GM12878 (cell line): ENCODE data around the gene MESD. TPM values are rescaled to one million over a fixed set of nuclear protein-coding genes. Genes with fewer than 3 reads are reported as not detected.

ENCODE experiments used
- ATAC-seq: fragments of 200-7000 bp; cut with Tn5 transposase; 3 replicates; pipeline ENCODE4 v1.9.1; 2020; ENCODE audit warnings: mild to moderate bottlenecking, moderate library complexity
- BruUV-seq: library from RNA; stranded (reverse); fragments of 400-500 nt; replicated peaks from 2 replicates; lab custom pipeline; 2021; lab: Mats Ljungman, UMichigan
- CTCF ChIA-PET: fragments of 300-600 bp; sonication (Branson Sonifier 250); formaldehyde crosslinking; extraction: SDS; loops from one replicate; lab custom pipeline; 2021; ENCODE audit warnings: inconsistent platforms; lab: Yijun Ruan, JAX
- POLR2A ChIA-PET: fragments of 350-600 bp; formaldehyde crosslinking; extraction: SDS; loops from one replicate; lab custom pipeline; 2021; ENCODE audit warnings: inconsistent platforms; lab: Charles Lee
- RAD21 ChIA-PET: fragments of 300-600 bp; sonication (Branson Sonifier 250); formaldehyde crosslinking; loops from one replicate; lab custom pipeline; 2023; ENCODE audit warnings: antibody characterized with exemption; ENCODE audit not compliant: unreplicated experiment; lab: Charles Lee
- SMC1A ChIA-PET: fragments of 300-600 bp; sonication (Branson Sonifier 250); formaldehyde crosslinking; loops from one replicate; lab custom pipeline; 2023; ENCODE audit not compliant: unreplicated experiment, uncharacterized antibody; lab: Charles Lee
- DNase-seq: peaks from one replicate; pipeline ENCODE4 v3.0.0-alpha.2; 2011; ENCODE audit warnings: low read depth, low spot score
- FAIRE-seq: peaks from 3 replicates; lab custom pipeline; 2011; peaks lifted over from hg19 to GRCh38; lab: Jason Lieb, UNC
- H2AFZ ChIP-seq: 2 replicates; pipeline ENCODE4 v1.6.0; 2011; ENCODE audit warnings: low read depth, low read length, control low read depth; ENCODE audit not compliant: control insufficient read depth
- H3K27ac ChIP-seq: 2 replicates; pipeline ENCODE4 v1.5.1; 2011; ENCODE audit warnings: control low read depth; ENCODE audit not compliant: control insufficient read depth, insufficient read depth
- H3K27me3 ChIP-seq, 2 experiments: replicated peaks in 1 of 2; 2 replicates each; pipeline versions ENCODE4 v1.6.0 to v1.6.1; 2011; ENCODE audit warnings: low read length in 1 of 2; ENCODE audit not compliant: control insufficient read depth in 2 of 2, insufficient read depth in 2 of 2
- H3K36me3 ChIP-seq, 2 experiments: 2 replicates each; pipeline ENCODE4 v1.5.1; 2011; ENCODE audit warnings: low read length in 1 of 2; ENCODE audit not compliant: control insufficient read depth in 2 of 2, insufficient read depth in 2 of 2
- H3K4me1 ChIP-seq: 2 replicates; pipeline ENCODE4 v1.6.1; 2011; ENCODE audit warnings: mild to moderate bottlenecking, low read length, moderate library complexity, mixed read lengths; ENCODE audit not compliant: control insufficient read depth, insufficient read depth
- H3K4me2 ChIP-seq: 2 replicates; pipeline ENCODE4 v1.6.0; 2011; ENCODE audit warnings: control low read depth; ENCODE audit not compliant: control insufficient read depth, insufficient read depth
- H3K4me3 ChIP-seq: fragments of 200-600 bp; sonication (generic); 2 replicates; pipeline ENCODE4 v1.5.1; 2016
- H3K79me2 ChIP-seq: 2 replicates; pipeline ENCODE4 v1.6.0; 2011; ENCODE audit warnings: low read length; ENCODE audit not compliant: control insufficient read depth, insufficient read depth
- H3K9ac ChIP-seq: 2 replicates; pipeline ENCODE4 v1.8.0; 2011; ENCODE audit warnings: low read length, control low read depth, mixed read lengths; ENCODE audit not compliant: control insufficient read depth, insufficient read depth
- H3K9me3 ChIP-seq: replicated peaks from 3 replicates; pipeline ENCODE4 v1.5.1; 2011; ENCODE audit warnings: mild to moderate bottlenecking, low read length; ENCODE audit not compliant: control insufficient read depth, insufficient read depth
- H4K20me1 ChIP-seq: 2 replicates; pipeline ENCODE4 v1.6.0; 2011; ENCODE audit not compliant: control insufficient read depth, insufficient read depth
- BRCA1 ChIP-seq: IDR thresholded peaks from 2 replicates; pipeline ENCODE4 v1.6.1; 2011; ENCODE audit warnings: low read depth, low read length, improper control_type of control experiment
- HDGF ChIP-seq: fragments of 450-650 bp; IDR thresholded peaks from 2 replicates; pipeline ENCODE4 v1.6.1; 2016; ENCODE audit warnings: antibody characterized with exemption
- IRF5 ChIP-seq: fragments of 450-650 bp; IDR thresholded peaks from 2 replicates; pipeline ENCODE4 v1.6.1; 2017; ENCODE audit warnings: borderline replicate concordance
- NFIC ChIP-seq: IDR thresholded peaks from 2 replicates; pipeline ENCODE4 v1.6.1; 2012; ENCODE audit warnings: low read depth, mild to moderate bottlenecking, inconsistent platforms, low read length, moderate library complexity
- PAX8 ChIP-seq: fragments of 450-650 bp; IDR thresholded peaks from 2 replicates; pipeline ENCODE4 v1.6.1; 2017; ENCODE audit warnings: mild to moderate bottlenecking, moderate library complexity
- RUNX3 ChIP-seq: IDR thresholded peaks from 2 replicates; pipeline ENCODE4 v1.6.1; 2012; ENCODE audit warnings: low read length, inconsistent platforms
- SKIL ChIP-seq: fragments of 450-650 bp; IDR thresholded peaks from 2 replicates; pipeline ENCODE4 v1.6.1; 2017; ENCODE audit warnings: mild to moderate bottlenecking, low read depth, inconsistent platforms; ENCODE audit not compliant: poor library complexity, severe bottlenecking
- USF1 ChIP-seq: IDR thresholded peaks from 2 replicates; pipeline ENCODE4 v1.6.1; 2011; ENCODE audit warnings: borderline replicate concordance, low read depth, mild to moderate bottlenecking, moderate library complexity, mixed read lengths, low read length; ENCODE audit not compliant: insufficient read depth; ENCODE audit errors: extremely low read length
- ZBED1 ChIP-seq: IDR thresholded peaks from 2 replicates; pipeline ENCODE4 v1.6.1; 2016; ENCODE audit warnings: borderline replicate concordance
- WGBS: methylation state at CpG from one replicate; pipeline ENCODE4 v1.1.6; 2016; ENCODE audit warnings: low lambda C conversion rate; ENCODE audit not compliant: insufficient replicate concordance, insufficient coverage; ENCODE audit errors: missing lambda C conversion rate; 5-methylcytosine and 5-hydroxymethylcytosine counted together
- in situ Hi-C: fragments of 300-500 bp; cut with MboI; formaldehyde crosslinking; loops from 9 replicates; pipeline ENCODE4 v1.14.3; 2018; ENCODE audit warnings: mixed read lengths
- intact Hi-C: fragments of 100-400 bp; cut with micrococcal nuclease; formaldehyde crosslinking; loops from one replicate; pipeline ENCODE4 v1.14.2; 2022; ENCODE audit not compliant: unreplicated experiment
- polyA plus RNA-seq, 11 experiments: library from polyadenylated mRNA; depleted of rRNA in 4 of 11; unstranded in 6 of 11; stranded (reverse) in 5 of 11; fragments of >200 nt; fragmentation: Nextera tagmentation in 4 of 11; fragmentation: Illumina TruSeq in 1 of 11; extraction: Ambion mirVana in 4 of 11; extraction: Trizol in 1 of 11; gene quantifications; 1 replicate in 1 of 11; 2 replicates in 10 of 11; pipeline versions ENCODE4 v1.2.1 to v1.2.3, GENCODE V29; 2011 to 2016; ENCODE audit warnings: inconsistent platforms in 2 of 11, missing spikeins in 2 of 11, low read depth in 1 of 11
- total RNA-seq, 4 experiments: library from RNA; depleted of rRNA in 3 of 4; stranded (reverse); fragments of >200 nt in 3 of 4; fragmentation: Illumina TruSeq in 1 of 4; extraction: Trizol in 1 of 4; gene quantifications; 2 replicates each; pipeline versions ENCODE4 v1.2.1 to v1.2.3, GENCODE V29; 2013 to 2021

The MESD gene
- total and polyA plus RNA-seq, 10 of the 15 experiments (the other 5 are each of a cell fraction or from before 2014, with no cell fraction given): 10.2 to 39.8 (median 20.9) TPM

- in situ Hi-C loops: no loop called here
- Histone ChIP-seq H3K27me3 (no peaks in the 10 kb centered on the region; a peak in 1 of 4 replicates), H3K9me3 (no peaks in the 10 kb centered on the region), H4K20me1 (no peaks in the 10 kb centered on the region), H3K9ac (no peak overlapping the region), H3K27ac (no peak overlapping the region), H3K4me2 (no peak overlapping the region), H3K79me2 (no peaks in the 10 kb centered on the region), H3K4me3 (no peak overlapping the region), H2AFZ (no peak overlapping the region), H3K36me3 (no peaks in the 10 kb centered on the region), H3K4me1 (no peaks in the 10 kb centered on the region)
- POLR2A ChIA-PET: no interaction called here
- RAD21 ChIA-PET: no interaction called here
- ATAC-seq: no peak
- BruUV-seq: no TSS peak
- SMC1A ChIA-PET: interaction anchor here (1.6 kb wide), 1 partner anchor 13 kb away, joined by 4 read pairs; no protein-coding TSS in a partner anchor
- FAIRE-seq: no peak
- CTCF ChIA-PET: interaction anchor here (1.3 to 1.7 kb wide), 2 partner anchors 58 to 354 kb away, joined by 3 to 8 read pairs; no protein-coding TSS in a partner anchor
- TF ChIP-seq HDGF: no peak
- TF ChIP-seq ZBED1: no peak
- DNase-seq: no peak
- intact Hi-C loops: no loop called here
- WGBS: no CpG with 5 or more reads among the region's 1 CpG
Observed at GRCh38 chr15:80911821-80912220, 77.8 kb downstream of the MESD start.

GRCh38 chr15:80906159-80906766 lies 83.4 kb downstream of the MESD start:
- intact Hi-C loops (no loop called here), in situ Hi-C loops (no loop called here)
- ChIA-PET CTCF (no interaction called here), RAD21 (no interaction called here), SMC1A (no interaction called here), POLR2A (no interaction called here)
- H3K4me1 ChIP-seq: no peaks in the 10 kb centered on the region
- 52% methylated on average over 11 of the region's 11 CpGs for WGBS
- H3K4me2 ChIP-seq: no peak overlapping the region
- H3K9me3 ChIP-seq: no peaks in the 10 kb centered on the region
- no peak overlapping the region for H3K27ac ChIP-seq
- DNase-seq (no peak), FAIRE-seq (no peak), ATAC-seq (no peak)
- no peaks in the 10 kb centered on the region for H4K20me1 ChIP-seq
- BruUV-seq: no TSS peak
- H3K9ac ChIP-seq: no peak overlapping the region
- no peak overlapping the region for H2AFZ ChIP-seq
- no peaks in the 10 kb centered on the region for H3K36me3 ChIP-seq
- no peak overlapping the region for H3K4me3 ChIP-seq
- H3K27me3 ChIP-seq: peaks cover 0 to 2% of the 10 kb centered on the region in 2 experiments; a peak in 2 of 4 replicates
- no peaks in the 10 kb centered on the region for H3K79me2 ChIP-seq
- TF ChIP-seq IRF5 (no peak), PAX8 (no peak), SKIL (no peak), BRCA1 (no peak), USF1 (no peak), NFIC (no peak), RUNX3 (no peak)
